Calu3 (cell line): ENCODE results near the gene STK38L. TPM values are rescaled to one million over a fixed set of nuclear protein-coding genes. Genes with fewer than 3 reads are reported as not detected.

ENCODE experiments used
- BruUV-seq: library from RNA; stranded (reverse); fragments of 400-500 nt; replicated peaks from 2 replicates; lab custom pipeline; 2021; lab: Mats Ljungman, UMichigan
- CTCF ChIA-PET: fragments of 300-600 bp; sonication (Branson Sonifier 250); formaldehyde crosslinking; loops from one replicate; lab custom pipeline; 2022; ENCODE audit warnings: antibody characterized with exemption; lab: Charles Lee
- DNase-seq: peaks from one replicate; pipeline ENCODE4 v3.0.0; 2022
- H3K27ac Mint-ChIP-seq: one replicate; pipeline ENCODE4 v1.8.0; 2022; ENCODE audit warnings: mixed read lengths; ENCODE audit not compliant: unreplicated experiment
- H3K27me3 Mint-ChIP-seq: one replicate; pipeline ENCODE4 v1.8.0; 2022; ENCODE audit warnings: mixed read lengths; ENCODE audit not compliant: unreplicated experiment
- H3K36me3 Mint-ChIP-seq: one replicate; pipeline ENCODE4 v1.8.0; 2022; ENCODE audit warnings: mild to moderate bottlenecking, moderate library complexity, mixed read lengths; ENCODE audit not compliant: insufficient read depth, unreplicated experiment
- H3K4me1 Mint-ChIP-seq: one replicate; pipeline ENCODE4 v1.8.0; 2022; ENCODE audit warnings: mild to moderate bottlenecking, low read depth, mixed read lengths; ENCODE audit not compliant: unreplicated experiment
- H3K4me3 Mint-ChIP-seq: one replicate; pipeline ENCODE4 v1.8.0; 2022; ENCODE audit warnings: mild to moderate bottlenecking, low read depth, moderate library complexity, mixed read lengths; ENCODE audit not compliant: unreplicated experiment
- H3K9me3 Mint-ChIP-seq: one replicate; pipeline ENCODE4 v1.8.0; 2022; ENCODE audit warnings: low read depth, mixed read lengths; ENCODE audit not compliant: unreplicated experiment
- intact Hi-C: fragments of 100-400 bp; cut with micrococcal nuclease; formaldehyde crosslinking; loops from one replicate; pipeline ENCODE4 v1.10.0; 2022; ENCODE audit not compliant: unreplicated experiment
- total RNA-seq: library from RNA; stranded (reverse); gene quantifications from 2 replicates; pipeline ENCODE4 v1.2.3, GENCODE V29; 2022
- TF ChIP-seq, protein P1 (sequence below): fragments of 200-600 bp; IDR thresholded peaks from one replicate; pipeline ENCODE4 v1.8.0; 2022; ENCODE audit warnings: antibody characterized with exemption; ENCODE audit not compliant: unreplicated experiment

Gene STK38L
- total RNA-seq, 1 experiment from 2014 or later: 24.6 TPM

DNA sequence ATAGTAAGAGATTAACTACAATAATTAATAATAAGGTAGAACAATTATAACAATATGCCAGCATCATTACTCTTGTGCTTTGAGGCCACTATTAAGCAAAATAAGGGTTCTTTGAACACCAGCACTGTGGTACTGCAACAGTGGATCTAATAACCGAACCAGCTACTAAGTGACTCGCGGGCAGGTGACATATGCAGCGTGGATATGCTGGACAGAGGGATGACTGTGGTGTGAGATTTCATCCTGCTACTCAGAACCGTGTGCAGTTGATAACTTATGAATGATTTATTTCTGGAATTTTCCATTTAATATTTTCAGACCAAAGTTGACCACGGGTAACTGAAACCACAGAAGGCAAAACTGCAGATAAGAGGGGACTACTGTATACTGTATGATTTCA is 123.0 kb downstream of the STK38L start:
- no peak for DNase-seq
- TF ChIP-seq, protein P1, sequence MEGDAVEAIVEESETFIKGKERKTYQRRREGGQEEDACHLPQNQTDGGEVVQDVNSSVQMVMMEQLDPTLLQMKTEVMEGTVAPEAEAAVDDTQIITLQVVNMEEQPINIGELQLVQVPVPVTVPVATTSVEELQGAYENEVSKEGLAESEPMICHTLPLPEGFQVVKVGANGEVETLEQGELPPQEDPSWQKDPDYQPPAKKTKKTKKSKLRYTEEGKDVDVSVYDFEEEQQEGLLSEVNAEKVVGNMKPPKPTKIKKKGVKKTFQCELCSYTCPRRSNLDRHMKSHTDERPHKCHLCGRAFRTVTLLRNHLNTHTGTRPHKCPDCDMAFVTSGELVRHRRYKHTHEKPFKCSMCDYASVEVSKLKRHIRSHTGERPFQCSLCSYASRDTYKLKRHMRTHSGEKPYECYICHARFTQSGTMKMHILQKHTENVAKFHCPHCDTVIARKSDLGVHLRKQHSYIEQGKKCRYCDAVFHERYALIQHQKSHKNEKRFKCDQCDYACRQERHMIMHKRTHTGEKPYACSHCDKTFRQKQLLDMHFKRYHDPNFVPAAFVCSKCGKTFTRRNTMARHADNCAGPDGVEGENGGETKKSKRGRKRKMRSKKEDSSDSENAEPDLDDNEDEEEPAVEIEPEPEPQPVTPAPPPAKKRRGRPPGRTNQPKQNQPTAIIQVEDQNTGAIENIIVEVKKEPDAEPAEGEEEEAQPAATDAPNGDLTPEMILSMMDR: no peak
- intact Hi-C loops: no loop called here
- Mint-ChIP-seq H3K4me3 (no peak overlapping the region), H3K27ac (no peak overlapping the region), H3K27me3 (no peaks in the 10 kb centered on the region), H3K36me3 (peaks cover 12% of the 10 kb centered on the region), H3K9me3 (peaks cover 2% of the 10 kb centered on the region), H3K4me1 (no peaks in the 10 kb centered on the region)
- no TSS peak for BruUV-seq
- CTCF ChIA-PET: no interaction called here

Other genes with a start within 250 kb of the STK38L start
- 62.1 and 70.0 TPM in 2 replicates for gene TM7SF3, start 229.9 kb upstream of the STK38L start, total RNA-seq
- 41.6 and 44.3 TPM in 2 replicates for gene MED21, start 221.7 kb upstream of the STK38L start, total RNA-seq
- not detected in 2 replicates for gene C12orf71, start 161.7 kb upstream of the STK38L start, total RNA-seq
- gene BMAL2, start 88.5 kb downstream of the STK38L start, total RNA-seq: 68.2 and 71.2 TPM in 2 replicates
- gene SMCO2, start 202.4 kb downstream of the STK38L start, total RNA-seq: 1.6 and 2.5 TPM in 2 replicates